Ecto neural progenitor cell (in vitro differentiated cells): ENCODE results near the gene URM1.
A peak's percentile ranks its signal among the peaks of the same experiment; 100 is the strongest.

ENCODE experiments used
- DNase-seq: peaks from one replicate; pipeline ENCODE4 v3.0.0-alpha.2; 2018; ENCODE audit warnings: low spot score

Gene URM1

GRCh38 chr9:128429513-128430086, 58.4 kb downstream of the URM1 start:
- no peak for DNase-seq

GRCh38 chr9:128431207-128431606, 60.0 kb downstream of the URM1 start:
- no peak for DNase-seq

- no peak for DNase-seq
Observed at GRCh38 chr9:128434340-128434739, 63.2 kb downstream of the URM1 start.

- DNase-seq: no peak
Observed at GRCh38 chr9:128435611-128436010, 64.4 kb downstream of the URM1 start.

GRCh38 chr9:128438343-128439109, 67.4 kb downstream of the URM1 start:
- peak; percentile 90 for DNase-seq

- DNase-seq: no peak
Observed at GRCh38 chr9:128439273-128439672, 68.1 kb downstream of the URM1 start.
